SK-N-MC (cell line): ENCODE results near the gene AGTPBP1.

ENCODE experiments used
- DNase-seq: peaks from one replicate; pipeline ENCODE4 v3.0.0-alpha.2; 2011; ENCODE audit warnings: low read depth, low spot score
- H3K27ac ChIP-seq: fragments of 200-600 bp; sonication (generic); 2 replicates; pipeline ENCODE4 v1.5.1; 2016; ENCODE audit warnings: mixed run types
- H3K36me3 ChIP-seq: fragments of 200-600 bp; sonication (generic); 2 replicates; pipeline ENCODE4 v1.6.1; 2017; ENCODE audit warnings: antibody characterized with exemption, low read length, mixed read lengths; ENCODE audit not compliant: insufficient read depth
- H3K4me3 ChIP-seq: fragments of 200-600 bp; sonication (generic); 2 replicates; pipeline ENCODE4 v1.5.1; 2016
- H3K9ac ChIP-seq: fragments of 200-600 bp; sonication (generic); 2 replicates; pipeline ENCODE4 v1.8.0; 2017; ENCODE audit warnings: mixed run types, mixed read lengths; ENCODE audit not compliant: insufficient read length
- H3K9me3 ChIP-seq: fragments of 200-600 bp; sonication (generic); 2 replicates; pipeline ENCODE4 v1.6.1; 2017; ENCODE audit warnings: low read depth, mild to moderate bottlenecking, antibody characterized with exemption, low read length, moderate library complexity, mixed read lengths
- EZH2 ChIP-seq: fragments of 200-600 bp; sonication (generic); IDR thresholded peaks from one replicate; pipeline ENCODE4 v1.6.1; 2017; ENCODE audit warnings: antibody characterized with exemption
- FOXP2 ChIP-seq: optimal IDR thresholded peaks from 2 replicates; pipeline ENCODE3; 2011; ENCODE audit warnings: mild to moderate bottlenecking, moderate library complexity; ENCODE audit not compliant: insufficient read depth; ENCODE audit errors: extremely low read length, control extremely low read depth
- POLR2AphosphoS5 ChIP-seq: IDR thresholded peaks from 2 replicates; pipeline ENCODE4 v1.6.1; 2012; ENCODE audit warnings: mild to moderate bottlenecking, low read depth, low read length, borderline replicate concordance

AGTPBP1 gene

DNA sequence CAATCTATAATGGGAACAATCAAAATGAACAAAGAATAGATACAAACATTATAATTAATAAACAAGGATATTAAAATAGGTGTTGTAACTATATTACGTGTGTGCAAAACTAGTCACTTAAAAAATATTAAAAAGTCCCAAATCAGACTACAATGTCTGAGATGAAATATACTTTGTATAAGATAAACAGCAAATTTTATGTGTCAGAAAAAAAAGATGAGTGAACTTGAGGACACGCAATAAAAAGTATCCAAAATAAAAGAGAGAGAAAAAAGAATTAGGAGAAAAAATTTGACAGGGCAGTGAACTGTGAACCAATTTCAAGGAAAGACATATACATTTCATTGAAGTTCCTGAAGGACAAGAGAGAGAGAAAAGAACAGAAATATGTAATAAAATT, 37.0 kb downstream of the AGTPBP1 start:
- H3K4me3 ChIP-seq = no peak overlapping the region
- DNase-seq = no peak
- H3K36me3 ChIP-seq = no peaks in the 10 kb centered on the region; the same call in 1 of the 2 replicates
- TF ChIP-seq POLR2AphosphoS5 = no peak
- TF ChIP-seq EZH2 = no peak
- no peak for TF ChIP-seq FOXP2
- no peak overlapping the region for H3K27ac ChIP-seq
- H3K9ac ChIP-seq = no peak overlapping the region
- no peaks in the 10 kb centered on the region; the same call in 1 of the 2 replicates for H3K9me3 ChIP-seq

- no peak overlapping the region for H3K9ac ChIP-seq
- H3K4me3 ChIP-seq = no peak overlapping the region
- no peak for DNase-seq
- no peak overlapping the region for H3K27ac ChIP-seq
- no peaks in the 10 kb centered on the region; the same call in 1 of the 2 replicates for H3K36me3 ChIP-seq
- H3K9me3 ChIP-seq = no peaks in the 10 kb centered on the region
- no peak for TF ChIP-seq POLR2AphosphoS5
These were observed 38.4 kb downstream of the AGTPBP1 start for GRCh38 chr9:85703398-85703797.

DNA sequence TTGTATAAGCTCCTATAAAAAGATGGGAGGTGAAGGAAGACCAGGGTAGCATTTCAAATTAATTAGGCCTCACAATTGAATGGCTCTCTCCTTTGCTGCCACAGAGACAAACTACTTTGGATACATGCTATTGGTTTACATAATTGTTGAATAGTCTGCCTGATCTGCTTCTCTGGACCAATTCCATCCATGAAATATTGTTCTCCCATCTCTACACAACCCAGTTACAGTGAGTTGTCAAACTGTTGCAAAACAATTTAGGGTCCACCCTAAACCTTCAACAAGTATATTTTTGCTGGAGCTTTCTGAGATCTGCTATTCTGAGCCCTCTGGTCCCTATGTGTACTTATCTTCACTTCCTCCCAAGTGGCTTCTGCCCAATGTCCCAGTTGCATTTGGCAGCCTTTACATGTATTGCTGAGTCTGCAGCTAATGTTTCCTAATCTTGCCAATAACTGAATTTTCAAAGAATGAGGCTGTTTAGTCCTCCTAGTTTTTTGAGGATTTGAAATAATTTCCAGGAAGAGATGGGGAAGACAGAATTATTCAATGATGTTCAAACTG, 38.9 kb downstream of the AGTPBP1 start:
- Histone ChIP-seq H3K27ac (no peak overlapping the region), H3K9me3 (no peaks in the 10 kb centered on the region), H3K4me3 (no peak overlapping the region), H3K9ac (no peak overlapping the region), H3K36me3 (no peaks in the 10 kb centered on the region; the same call in 1 of the 2 replicates)
- TF ChIP-seq EZH2 (no peak), POLR2AphosphoS5 (no peak), FOXP2 (no peak)
- DNase-seq = no peak

- no peak for TF ChIP-seq EZH2
- no peaks in the 10 kb centered on the region for H3K9me3 ChIP-seq
These were observed 39.6 kb downstream of the AGTPBP1 start for GRCh38 chr9:85702191-85702590.

DNA sequence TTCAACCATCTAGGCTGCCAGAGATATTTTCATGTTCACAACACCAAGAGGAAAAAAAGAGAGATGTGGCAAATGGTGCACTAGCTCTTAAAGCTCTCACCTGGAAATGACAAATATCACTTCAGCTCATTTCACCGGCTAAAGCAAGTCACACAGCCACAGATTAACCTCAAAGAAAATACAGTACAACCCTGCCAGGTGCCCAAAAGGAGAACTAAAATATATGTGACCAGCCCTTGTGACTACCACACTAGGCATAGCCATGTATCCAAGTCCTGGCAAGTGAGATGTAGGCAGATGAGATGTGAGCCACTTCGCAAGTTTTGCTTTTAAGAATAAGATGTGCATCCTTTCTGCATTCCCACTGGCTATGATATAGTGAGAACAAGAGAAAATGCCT, 41.4 kb downstream of the AGTPBP1 start:
- Histone ChIP-seq H3K36me3 (no peaks in the 10 kb centered on the region; the same call in 1 of the 2 replicates), H3K9ac (no peak overlapping the region), H3K27ac (no peak overlapping the region), H3K4me3 (no peak overlapping the region), H3K9me3 (no peaks in the 10 kb centered on the region)
- DNase-seq = no peak
- no peak for TF ChIP-seq FOXP2
- no peak for TF ChIP-seq POLR2AphosphoS5
- no peak for TF ChIP-seq EZH2

More at GRCh38 chr9:85702191-85702590, 39.6 kb downstream of the AGTPBP1 start:
- H3K4me3 ChIP-seq = no peak overlapping the region
- DNase-seq = no peak
- H3K36me3 ChIP-seq = no peaks in the 10 kb centered on the region; the same call in 1 of the 2 replicates
- no peak overlapping the region for H3K9ac ChIP-seq
- no peak overlapping the region for H3K27ac ChIP-seq

DNA sequence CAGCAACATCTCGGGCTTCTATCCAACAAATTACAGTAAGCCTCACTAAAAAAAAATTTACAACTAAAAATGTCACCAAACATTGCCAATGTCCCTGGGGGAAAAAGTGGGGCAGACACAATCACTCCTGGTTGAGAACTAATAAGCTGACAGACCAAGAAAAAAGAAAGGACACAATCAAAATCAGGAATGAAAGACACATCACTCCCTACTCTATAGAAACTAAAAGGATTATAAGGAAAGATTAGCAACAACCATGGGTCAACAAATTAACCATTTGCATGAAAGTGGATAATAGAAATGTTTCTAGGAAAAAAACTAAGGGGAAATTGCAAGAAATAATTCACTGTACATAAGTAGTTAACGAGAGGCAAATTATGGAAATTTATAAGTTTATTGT, 53.4 kb downstream of the AGTPBP1 start:
- DNase-seq = no peak
- Histone ChIP-seq H3K9ac (no peak overlapping the region), H3K4me3 (no peak overlapping the region), H3K9me3 (0 out of 2 replicates have a peak, but pooled peaks cover 9% of the 10 kb centered on the region), H3K27ac (no peak overlapping the region), H3K36me3 (peaks cover 6% of the 10 kb centered on the region; the same call in 1 of the 2 replicates)
- TF ChIP-seq POLR2AphosphoS5 (no peak), FOXP2 (no peak), EZH2 (no peak)

- Histone ChIP-seq H3K27ac (no peak overlapping the region), H3K36me3 (0 out of 2 replicates have a peak, but pooled peaks cover 7% of the 10 kb centered on the region), H3K9me3 (0 out of 2 replicates have a peak, but pooled peaks cover 9% of the 10 kb centered on the region), H3K9ac (no peak overlapping the region), H3K4me3 (no peak overlapping the region)
- DNase-seq = no peak
- TF ChIP-seq POLR2AphosphoS5 (no peak), FOXP2 (no peak), EZH2 (no peak)
These were observed 56.7 kb downstream of the AGTPBP1 start for GRCh38 chr9:85685081-85685480.

DNA sequence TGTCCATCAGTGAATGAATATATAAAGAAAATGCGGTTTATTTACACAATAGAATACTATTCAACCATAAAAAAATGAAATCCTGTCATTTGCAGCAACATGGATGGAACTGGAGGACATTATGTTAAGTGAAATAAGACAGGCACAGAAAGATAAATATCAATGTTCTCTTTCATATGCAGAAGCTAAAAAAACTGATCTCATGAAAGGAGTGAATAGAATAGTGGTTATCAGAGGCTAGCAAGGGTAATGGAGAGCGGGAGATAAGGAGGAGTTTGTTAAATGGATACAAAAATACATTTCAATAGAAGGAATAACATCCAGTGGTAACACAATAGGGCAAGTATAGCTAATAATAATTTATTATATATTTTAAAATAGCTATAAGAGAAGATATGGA, 65.0 kb downstream of the AGTPBP1 start:
- no peak overlapping the region for H3K9ac ChIP-seq

DNA sequence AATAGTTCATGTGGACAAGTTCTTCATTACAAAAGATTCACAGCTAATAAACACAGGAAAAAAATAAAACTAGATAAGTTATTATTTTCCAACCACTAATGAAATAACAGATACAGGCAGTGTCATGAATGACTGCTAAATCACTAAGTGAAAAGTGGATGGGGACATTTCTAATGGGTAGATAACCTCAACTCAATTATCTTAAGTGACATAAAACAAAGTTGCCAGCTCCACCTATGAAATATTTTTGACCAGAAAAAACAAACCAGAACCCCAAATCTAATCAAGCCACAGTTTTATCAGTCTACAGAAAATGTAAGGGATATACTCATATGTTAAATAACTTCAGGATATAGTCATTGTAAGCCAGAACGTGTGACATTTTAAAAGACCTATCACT, 74.4 kb downstream of the AGTPBP1 start:
- H3K36me3 ChIP-seq = no peaks in the 10 kb centered on the region
- no peak overlapping the region for H3K9ac ChIP-seq
- no peak for TF ChIP-seq POLR2AphosphoS5
- no peak for TF ChIP-seq EZH2
- TF ChIP-seq FOXP2 = no peak
- H3K27ac ChIP-seq = no peak overlapping the region
- H3K9me3 ChIP-seq = no peaks in the 10 kb centered on the region
- DNase-seq = no peak
- no peak overlapping the region for H3K4me3 ChIP-seq

More for the DNA sequence above, 65.0 kb downstream of the AGTPBP1 start:
- H3K36me3 ChIP-seq = peaks cover 11% of the 10 kb centered on the region; the same call in 1 of the 2 replicates
- TF ChIP-seq EZH2 (no peak), FOXP2 (no peak), POLR2AphosphoS5 (no peak)
- H3K9me3 ChIP-seq = no peaks in the 10 kb centered on the region
- no peak overlapping the region for H3K4me3 ChIP-seq
- no peak overlapping the region for H3K27ac ChIP-seq
- no peak for DNase-seq
